ENCODE measurements around the gene ABCA9. TPM values are rescaled to one million over a fixed set of nuclear protein-coding genes. Genes with fewer than 3 reads are reported as not detected.

ABCA9 gene
- total RNA-seq, 1 experiment from 2014 or later = not detected

GRCh38 chr17:69048634-69049033 is 12.1 kb downstream of the ABCA9 start:
- Histone ChIP-seq H2AFZ (ENCODE audit: low read length) (no peak overlapping the region), H2BK120ac (ENCODE audit: low read depth, low read length, poor library complexity, severe bottlenecking) (no peak overlapping the region), H3T11ph (ENCODE audit: low read length) (no peak overlapping the region), H3K23ac (ENCODE audit: insufficient read length, low read depth, low read length) (no peak overlapping the region), H3K18ac (ENCODE audit: insufficient read length, low read depth, low read length) (no peak overlapping the region), H3K27ac (ENCODE audit: insufficient read length, low read depth, low read length) (no peak overlapping the region), H2BK5ac (ENCODE audit: insufficient read length, low read length) (no peak overlapping the region), H4K5ac (ENCODE audit: insufficient read length, low read depth, low read length) (no peak overlapping the region), H3K27me3 (ENCODE audit: insufficient read depth, low read length) (no peaks in the 10 kb centered on the region), H3K23me2 (ENCODE audit: insufficient read length, low read depth, low read length, poor library complexity, severe bottlenecking) (no peaks in the 10 kb centered on the region), H2BK12ac (ENCODE audit: insufficient read length, low read depth, low read length) (no peak overlapping the region), H3K9ac (ENCODE audit: extremely low read depth, insufficient read length, low read length) (no peak overlapping the region), H3K79me2 (ENCODE audit: insufficient read depth, low read length) (no peaks in the 10 kb centered on the region), H3K14ac (ENCODE audit: insufficient read depth, low read length) (no peak overlapping the region), H4K8ac (replicated peaks; ENCODE audit: insufficient read length, low read depth, low read length) (no peak overlapping the region), H2BK15ac (ENCODE audit: low read depth, low read length) (no peak overlapping the region), H2AK5ac (ENCODE audit: insufficient read length, low read length) (no peak overlapping the region), H3K9me3 (ENCODE audit: control insufficient read depth, low read depth, low read length) (no peaks in the 10 kb centered on the region), H4K91ac (ENCODE audit: insufficient read length, low read depth, low read length) (no peak overlapping the region), H3K56ac (ENCODE audit: insufficient read length, low read depth, low read length) (no peak overlapping the region), H2BK20ac (ENCODE audit: low read depth, low read length, poor library complexity, severe bottlenecking) (no peak overlapping the region), H3K4me2 (ENCODE audit: insufficient read depth, insufficient read length, low read length) (no peak overlapping the region), H3K79me1 (ENCODE audit: insufficient read depth, low read depth, low read length, poor library complexity, severe bottlenecking) (no peaks in the 10 kb centered on the region), H4K20me1 (ENCODE audit: control insufficient read depth, insufficient read depth, insufficient read length) (no peaks in the 10 kb centered on the region), H3K4ac (ENCODE audit: low read depth, low read length) (no peak overlapping the region), H3K4me1 (ENCODE audit: insufficient read depth, low read length) (no peaks in the 10 kb centered on the region)
- no peak overlapping the region for H3K4me3 Mint-ChIP-seq
- no peak overlapping the region for H3K27ac Mint-ChIP-seq
- H3K27me3 Mint-ChIP-seq (ENCODE audit: low read depth) = no peaks in the 10 kb centered on the region; the same call in 1 of the 2 replicates
- no CpG with 5 or more reads among the region's 2 CpGs for WGBS (ENCODE audit: extremely low coverage, insufficient read length, low lambda C conversion rate)
- no peaks in the 10 kb centered on the region for H3K36me3 Mint-ChIP-seq (ENCODE audit: insufficient read depth in 1 of 3, low read depth in 3 of 3)
- no peak for DNase-seq
- no peaks in the 10 kb centered on the region for H3K4me1 Mint-ChIP-seq
- TF ChIP-seq CTCF (conservative IDR thresholded peaks at IDR 0.05) = no peak
- H3K9me3 Mint-ChIP-seq = no peaks in the 10 kb centered on the region

Measured in H9 (cell line).